HepG2 (cell line): ENCODE measurements around the gene MPI. TPM values are rescaled to one million over a fixed set of nuclear protein-coding genes. Genes with fewer than 3 reads are reported as not detected.

ENCODE experiments used
- ASH2L ChIP-seq: fragments of 300-600, 200-600 bp; sonication (generic); IDR thresholded peaks from 2 replicates; pipeline ENCODE4 v1.7.0; 2017; ENCODE audit warnings: low read depth, mild to moderate bottlenecking, moderate library complexity, mixed read lengths, low read length; ENCODE audit not compliant: insufficient read length
- CBX2 ChIP-seq, 2 experiments: fragments of 200-600 bp in 1 of 2; sonication (generic); formaldehyde crosslinking in 1 of 2; IDR thresholded peaks; 2 replicates each; pipeline versions ENCODE4 v1.7.0 to v1.8.1; 2018 to 2022; ENCODE audit warnings: low read depth in 2 of 2, low read length in 1 of 2, mild to moderate bottlenecking in 1 of 2, missing genetic modification reagents in 1 of 2
- FOXA3 ChIP-seq: IDR thresholded peaks from 2 replicates; pipeline ENCODE4 v1.6.1; 2016; ENCODE audit warnings: missing genetic modification reagents, missing compliant biosample characterization
- HNRNPLL ChIP-seq: fragments of 200-400 bp; formaldehyde crosslinking; IDR thresholded peaks from 2 replicates; pipeline ENCODE4 v1.6.1; 2017; ENCODE audit warnings: mild to moderate bottlenecking, low read depth, low read length; ENCODE audit not compliant: poor library complexity, severe bottlenecking
- KLF9 ChIP-seq: IDR thresholded peaks from 2 replicates; pipeline ENCODE4 v1.6.1; 2016; ENCODE audit warnings: low read depth
- MTA1 ChIP-seq: sonication (generic); formaldehyde crosslinking; IDR thresholded peaks from 2 replicates; pipeline ENCODE4 v1.4.0; 2020; ENCODE audit warnings: missing genetic modification reagents, mild to moderate bottlenecking, borderline replicate concordance
- MTF2 ChIP-seq: sonication (generic); formaldehyde crosslinking; IDR thresholded peaks from 2 replicates; pipeline ENCODE4 v1.5.0; 2020; ENCODE audit warnings: missing genetic modification reagents, borderline replicate concordance
- NFKBIZ ChIP-seq: IDR thresholded peaks from 2 replicates; pipeline ENCODE4 v1.6.1; 2018; ENCODE audit warnings: missing genetic modification reagents, missing compliant biosample characterization
- POLR2A ChIP-seq, 2 experiments: IDR thresholded peaks; 2 replicates each; pipeline ENCODE4 v1.6.1; 2011; ENCODE audit warnings: low read depth in 2 of 2, low read length in 2 of 2, mild to moderate bottlenecking in 1 of 2, moderate library complexity in 1 of 2; ENCODE audit not compliant: insufficient read depth in 1 of 2
- SIX4 ChIP-seq: sonication (generic); formaldehyde crosslinking; IDR thresholded peaks from 2 replicates; pipeline ENCODE4 v1.4.0; 2020; ENCODE audit warnings: missing genetic modification reagents
- ZBTB2 ChIP-seq: sonication (generic); formaldehyde crosslinking; IDR thresholded peaks from 2 replicates; pipeline ENCODE4 v1.8.0; 2022; ENCODE audit warnings: low read depth, missing genetic modification reagents
- ZNF253 ChIP-seq: sonication (generic); formaldehyde crosslinking; IDR thresholded peaks from 2 replicates; pipeline ENCODE4 v1.8.0; 2022; ENCODE audit warnings: mild to moderate bottlenecking, missing genetic modification reagents, borderline replicate concordance
- ZNF318 ChIP-seq: sonication (generic); formaldehyde crosslinking; IDR thresholded peaks from 2 replicates; pipeline ENCODE4 v1.4.0; 2020; ENCODE audit warnings: mild to moderate bottlenecking, missing genetic modification reagents
- ZNF577 ChIP-seq: sonication (generic); formaldehyde crosslinking; IDR thresholded peaks from 2 replicates; pipeline ENCODE4 v1.4.0; 2020; ENCODE audit warnings: mild to moderate bottlenecking, low read depth, missing genetic modification reagents, borderline replicate concordance
- ZNF629 ChIP-seq: sonication (generic); formaldehyde crosslinking; conservative IDR thresholded peaks from 2 replicates; pipeline ENCODE4 v1.5.0; 2020; ENCODE audit warnings: missing genetic modification reagents
- polyA plus RNA-seq, 8 experiments: library from polyadenylated mRNA; depleted of rRNA in 3 of 8; stranded (reverse) in 7 of 8; unstranded in 1 of 8; fragments of >200 nt; fragmentation: Illumina TruSeq in 4 of 8; extraction: Trizol in 4 of 8; gene quantifications; 2 replicates each; pipeline versions ENCODE4 v1.2.1 to v1.2.3, GENCODE V29; 2011 to 2016; ENCODE audit warnings: low read depth in 4 of 8, missing spikeins in 1 of 8, mixed read lengths in 1 of 8; ENCODE audit not compliant: insufficient read depth in 1 of 8
- total RNA-seq, 5 experiments: library from RNA; depleted of rRNA; stranded (reverse); fragments of >200 nt; fragmentation: Illumina TruSeq; extraction: Trizol; gene quantifications; 2 replicates each; pipeline ENCODE4 v1.2.3, GENCODE V29; 2016; ENCODE audit warnings: low read depth in 1 of 5
- TF ChIP-seq, protein P1 (sequence below): sonication (generic); formaldehyde crosslinking; conservative IDR thresholded peaks from 2 replicates; pipeline ENCODE4 v1.4.0; 2020; ENCODE audit warnings: missing genetic modification reagents

MPI gene
- total and polyA plus RNA-seq, 2 of the 13 experiments (the other 11 are each of a cell fraction or from before 2014, with no cell fraction given): 36.9 to 63.5 TPM

- TF ChIP-seq ZNF318 (CRISPR knock-in tag) (no peak), NFKBIZ (CRISPR knock-in tag) (0 out of 2 replicates have a peak, but pooled peaks have one; percentile 71), ZBTB2 (CRISPR knock-in tag) (peak; percentile 92), FOXA3 (CRISPR knock-in tag) (no peak), HNRNPLL (peak; percentile 91), MTF2 (CRISPR knock-in tag) (no peak; the same call in none of the 2 replicates), KLF9 (CRISPR knock-in tag) (no peak), CBX2 (IDR thresholded peaks at IDR 0.05; ENCODE audit: low read depth, low read length) (no peak), CBX2 (CRISPR knock-in tag; IDR thresholded peaks at IDR 0.05; ENCODE audit: low read depth) (no peak), ZNF253 (CRISPR knock-in tag) (no peak), MTA1 (CRISPR knock-in tag) (peak; percentile 87), ASH2L (peak; percentile 90), SIX4 (CRISPR knock-in tag) (no peak), ZNF629 (CRISPR knock-in tag) (no peak), POLR2A (IDR thresholded peaks at IDR 0.05; ENCODE audit: insufficient read depth in 1 of 2, low read depth in 2 of 2, low read length in 2 of 2) (peak; percentile 79 to 95), ZNF577 (CRISPR knock-in tag) (no peak)
- TF ChIP-seq, protein P1, sequence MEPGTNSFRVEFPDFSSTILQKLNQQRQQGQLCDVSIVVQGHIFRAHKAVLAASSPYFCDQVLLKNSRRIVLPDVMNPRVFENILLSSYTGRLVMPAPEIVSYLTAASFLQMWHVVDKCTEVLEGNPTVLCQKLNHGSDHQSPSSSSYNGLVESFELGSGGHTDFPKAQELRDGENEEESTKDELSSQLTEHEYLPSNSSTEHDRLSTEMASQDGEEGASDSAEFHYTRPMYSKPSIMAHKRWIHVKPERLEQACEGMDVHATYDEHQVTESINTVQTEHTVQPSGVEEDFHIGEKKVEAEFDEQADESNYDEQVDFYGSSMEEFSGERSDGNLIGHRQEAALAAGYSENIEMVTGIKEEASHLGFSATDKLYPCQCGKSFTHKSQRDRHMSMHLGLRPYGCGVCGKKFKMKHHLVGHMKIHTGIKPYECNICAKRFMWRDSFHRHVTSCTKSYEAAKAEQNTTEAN (CRISPR knock-in tag): 0 out of 2 replicates have a peak, but pooled peaks have one; percentile 42
Observed at GRCh38 chr15:74937590-74938371, 47.9 kb downstream of the MPI start, which contains the start of gene COX5A (continued).
